DOHH2 (cell line): Measurements from ENCODE around the gene LRMDA.

Experiments used
- H3F3A ChIP-seq: fragments of 200-600 bp; sonication (generic), shearing (Covaris generic); 2 replicates; pipeline ENCODE4 v1.6.0; 2016; ENCODE audit warnings: antibody characterized with exemption, mild to moderate bottlenecking; ENCODE audit not compliant: control insufficient read depth, insufficient read depth
- H3K27ac ChIP-seq: fragments of 200-600 bp; sonication (generic); 2 replicates; pipeline ENCODE4 v1.5.1; 2014; ENCODE audit warnings: low read depth, mild to moderate bottlenecking, low read length, moderate library complexity
- H3K27me3 ChIP-seq: fragments of 200-600 bp; sonication (generic); 2 replicates; pipeline ENCODE4 v1.6.1; 2014; ENCODE audit warnings: mild to moderate bottlenecking, low read length, mixed read lengths; ENCODE audit not compliant: control insufficient read depth
- H3K36me3 ChIP-seq: fragments of 200-600 bp; sonication (generic); 2 replicates; pipeline ENCODE4 v1.6.1; 2014; ENCODE audit warnings: mild to moderate bottlenecking, low read length, moderate library complexity, mixed read lengths; ENCODE audit not compliant: control insufficient read depth
- H3K4me1 ChIP-seq: fragments of 200-600 bp; sonication (generic); 2 replicates; pipeline ENCODE4 v1.6.1; 2014; ENCODE audit warnings: mild to moderate bottlenecking, low read length, mixed read lengths; ENCODE audit not compliant: control insufficient read depth
- H3K4me2 ChIP-seq: fragments of 200-600 bp; sonication (generic); 2 replicates; pipeline ENCODE4 v1.6.0; 2014; ENCODE audit warnings: mild to moderate bottlenecking, low read length, moderate library complexity
- H3K4me3 ChIP-seq: fragments of 200-600 bp; sonication (generic); 2 replicates; pipeline ENCODE4 v1.5.1; 2014; ENCODE audit warnings: mild to moderate bottlenecking, low read length, mixed read lengths
- H3K79me2 ChIP-seq: fragments of 200-600 bp; sonication (generic); 2 replicates; pipeline ENCODE4 v1.6.1; 2014; ENCODE audit warnings: mild to moderate bottlenecking, low read length, mixed read lengths; ENCODE audit not compliant: control insufficient read depth
- H3K9me2 ChIP-seq: fragments of 200-600 bp; sonication (generic); replicated peaks from 2 replicates; pipeline ENCODE4 v1.6.1; 2014; ENCODE audit warnings: mild to moderate bottlenecking, low read length, mixed read lengths; ENCODE audit not compliant: control insufficient read depth
- H3K9me3 ChIP-seq: fragments of 200-600 bp; sonication (generic); 2 replicates; pipeline ENCODE4 v1.6.1; 2014; ENCODE audit warnings: antibody characterized with exemption, low read length, mixed read lengths; ENCODE audit not compliant: control insufficient read depth, insufficient read depth
- H4K20me1 ChIP-seq: fragments of 200-600 bp; sonication (generic); 2 replicates; pipeline ENCODE4 v1.6.0; 2014; ENCODE audit warnings: low read depth, mild to moderate bottlenecking, antibody characterized with exemption, low read length, moderate library complexity; ENCODE audit not compliant: control insufficient read depth, insufficient read depth
- CTCF ChIP-seq: fragments of 200-600 bp; sonication (generic); IDR thresholded peaks from one replicate; pipeline ENCODE4 v1.5.1; 2014; ENCODE audit warnings: antibody characterized with exemption, mild to moderate bottlenecking, low read depth, low read length; ENCODE audit not compliant: poor library complexity, severe bottlenecking
- EZH2phosphoT487 ChIP-seq: fragments of 200-600 bp; sonication (generic); IDR thresholded peaks from 2 replicates; pipeline ENCODE4 v1.6.1; 2017; ENCODE audit warnings: borderline replicate concordance, mild to moderate bottlenecking, antibody characterized with exemption, low read length, moderate library complexity, mixed read lengths

The LRMDA gene

GRCh38 chr10:75401569-75402485, 29.6 kb upstream of the LRMDA start, which contains the start of gene ZNF503:
TSS of gene ZNF503 (minus strand) at chr10:75401764. CDS start at chr10:75401419, 345 bp downstream.
- H3K36me3 ChIP-seq: no peaks in the 10 kb centered on the region
- TF ChIP-seq CTCF (no peak), EZH2phosphoT487 (no peak)
- no peak within 1 kb of the TSS for H3K27ac ChIP-seq
- no peaks in the 10 kb centered on the region for H3K27me3 ChIP-seq
- no peaks in the 10 kb centered on the region for H3K79me2 ChIP-seq
- H3F3A ChIP-seq: no peaks in the 10 kb centered on the region
- H4K20me1 ChIP-seq: no peaks in the 10 kb centered on the region
- no peaks in the 10 kb centered on the region for H3K9me2 ChIP-seq
- H3K9me3 ChIP-seq: peaks cover 17% of the 10 kb centered on the region; the same call in 1 of the 2 replicates
- H3K4me2 ChIP-seq: no peak within 1 kb of the TSS
- no peaks in the 10 kb centered on the region for H3K4me1 ChIP-seq
- no peak within 1 kb of the TSS for H3K4me3 ChIP-seq

- TF ChIP-seq EZH2phosphoT487 (no peak), CTCF (no peak)
- H3K9me2 ChIP-seq: no peaks in the 10 kb centered on the region
- H3K4me1 ChIP-seq: no peaks in the 10 kb centered on the region
- H3K27me3 ChIP-seq: no peaks in the 10 kb centered on the region
- H3K27ac ChIP-seq: no peak overlapping the region
- peaks cover 17% of the 10 kb centered on the region; the same call in 1 of the 2 replicates for H3K9me3 ChIP-seq
- no peak overlapping the region for H3K4me2 ChIP-seq
- H3K4me3 ChIP-seq: no peak overlapping the region
- no peaks in the 10 kb centered on the region for H3F3A ChIP-seq
- H3K36me3 ChIP-seq: no peaks in the 10 kb centered on the region
- H3K79me2 ChIP-seq: no peaks in the 10 kb centered on the region
- H4K20me1 ChIP-seq: no peaks in the 10 kb centered on the region
Observed at GRCh38 chr10:75402486-75403143, 28.8 kb upstream of the LRMDA start.

- Histone ChIP-seq H3K9me3 (peaks cover 17% of the 10 kb centered on the region; the same call in 1 of the 2 replicates), H3K79me2 (no peaks in the 10 kb centered on the region), H3K27me3 (no peaks in the 10 kb centered on the region), H3F3A (no peaks in the 10 kb centered on the region), H3K27ac (no peak overlapping the region), H3K36me3 (no peaks in the 10 kb centered on the region), H3K9me2 (no peaks in the 10 kb centered on the region), H3K4me3 (no peak overlapping the region), H3K4me2 (no peak overlapping the region), H3K4me1 (no peaks in the 10 kb centered on the region), H4K20me1 (no peaks in the 10 kb centered on the region)
- TF ChIP-seq CTCF (no peak), EZH2phosphoT487 (no peak)
Observed at GRCh38 chr10:75403144-75403938, 28.1 kb upstream of the LRMDA start.
